IMR-90 (cell line): ENCODE data around the gene BMX. TPM values are rescaled to one million over a fixed set of nuclear protein-coding genes. Genes with fewer than 3 reads are reported as not detected.

Experiments used
- polyA plus RNA-seq, 3 experiments: library from polyadenylated mRNA; depleted of rRNA; stranded (reverse); fragments of >200 nt; gene quantifications; 2 replicates each; pipeline ENCODE4 v1.2.3, GENCODE V29; 2012; ENCODE audit warnings: low replicate concordance in 1 of 3
- total RNA-seq: library from RNA; depleted of rRNA; stranded (reverse); fragments of >200 nt; gene quantifications from 2 replicates; pipeline ENCODE4 v1.2.3, GENCODE V29; 2012; rRNA removed

BMX gene
- total and polyA plus RNA-seq, 2 of the 4 experiments (the other 2 are of a cell fraction): not detected

Other genes with a start within 250 kb of the BMX start
- gene ASB9, start 230.7 kb upstream of the BMX start, total RNA-seq: 0.28 and 0.36 TPM in 2 replicates
- gene ASB9, start 230.7 kb upstream of the BMX start, polyA plus RNA-seq (2012; rRNA removed): 0.15 TPM in 1 of 2 replicates, not detected in the other
- not detected in 2 replicates for gene ASB11, start 185.2 kb upstream of the BMX start, total RNA-seq
- not detected in 2 replicates for gene ASB11, start 185.2 kb upstream of the BMX start, polyA plus RNA-seq (2012; rRNA removed)
- 9.1 and 10.3 TPM in 2 replicates for gene PIGA, start 165.3 kb upstream of the BMX start, total RNA-seq
- gene PIGA, start 165.3 kb upstream of the BMX start, polyA plus RNA-seq (2012; rRNA removed): 3.1 and 3.4 TPM in 2 replicates
- under 0.01 and 0.18 TPM in 2 replicates for gene VEGFD, start 116.4 kb upstream of the BMX start, total RNA-seq
- 0.13 and 0.19 TPM in 2 replicates for gene VEGFD, start 116.4 kb upstream of the BMX start, polyA plus RNA-seq (2012; rRNA removed)
- gene PIR, start 7.5 kb upstream of the BMX start, total RNA-seq: 5.7 and 5.8 TPM in 2 replicates
- 7.3 and 8.7 TPM in 2 replicates for gene PIR, start 7.5 kb upstream of the BMX start, polyA plus RNA-seq (2012; rRNA removed)
- not detected in 2 replicates for gene ACE2, start 100.2 kb downstream of the BMX start, total RNA-seq
- gene ACE2, start 100.2 kb downstream of the BMX start, polyA plus RNA-seq (2012; rRNA removed): not detected in 2 replicates
- under 0.01 TPM in 2 replicates for gene CLTRN, start 164.0 kb downstream of the BMX start, total RNA-seq
- gene CLTRN, start 164.0 kb downstream of the BMX start, polyA plus RNA-seq (2012; rRNA removed): 0.16 and 0.17 TPM in 2 replicates
- 4.7 and 5.4 TPM in 2 replicates for gene CA5B, start 237.5 kb downstream of the BMX start, total RNA-seq
- gene CA5B, start 237.5 kb downstream of the BMX start, polyA plus RNA-seq (2012; rRNA removed): 2.7 and 3.5 TPM in 2 replicates